ENCODE results near the gene GLI1. TPM values are rescaled to one million over a fixed set of nuclear protein-coding genes. Genes with fewer than 3 reads are reported as not detected.
A peak's percentile ranks its signal among the peaks of the same experiment; 100 is the strongest.
"Not testable (repeated sequence)": the region's sequence is repeated elsewhere in the genome, so short reads cannot be mapped to it uniquely, and the experiment has no call there.

The GLI1 gene
- total RNA-seq, 2 donors from 2014 or later, result 0.21 to 1.3 TPM

GRCh38 chr12:57517718-57518117, 58.1 kb downstream of the GLI1 start:
- H3K36me3 Mint-ChIP-seq (ENCODE audit: insufficient read depth in 2 of 2), result peaks cover 22 to 47% of the 10 kb centered on the region in 2 donors
- H3K9me3 Mint-ChIP-seq; ATAC-seq (replicated peaks in 1 of 2); DNase-seq; H3K27me3 Mint-ChIP-seq (ENCODE audit: low read depth): not testable (repeated sequence)
- H3K4me1 Mint-ChIP-seq (ENCODE audit: low read depth), result peaks cover 38% of the 10 kb centered on the region
- H3K4me3 Mint-ChIP-seq, result peak overlapping the region in 1 of 2 donors; percentile 98
- peak overlapping the region; percentile 99 for H3K27ac Mint-ChIP-seq

- Mint-ChIP-seq H3K27ac (peak overlapping the region; percentile 99), H3K27me3 (ENCODE audit: low read depth) (no peaks in the 10 kb centered on the region), H3K4me3 (peak overlapping the region; percentile 89 to 98), H3K4me1 (ENCODE audit: low read depth) (peaks cover 41% of the 10 kb centered on the region), H3K9me3 (no peaks in the 10 kb centered on the region), H3K36me3 (ENCODE audit: insufficient read depth in 2 of 2) (peaks cover 22 to 41% of the 10 kb centered on the region in 2 donors)
- DNase-seq (no peak), ATAC-seq (replicated peaks in 1 of 2) (no peak)
Observed at GRCh38 chr12:57518176-57518919, 58.8 kb downstream of the GLI1 start.

- no peaks in the 10 kb centered on the region for H3K27me3 Mint-ChIP-seq (ENCODE audit: low read depth)
- H3K4me3 Mint-ChIP-seq, result peak overlapping the region; percentile 89 to 98
- peaks cover 49% of the 10 kb centered on the region for H3K4me1 Mint-ChIP-seq (ENCODE audit: low read depth)
- no peak for ATAC-seq (replicated peaks in 1 of 2)
- H3K9me3 Mint-ChIP-seq, result no peaks in the 10 kb centered on the region
- peaks cover 22 to 41% of the 10 kb centered on the region in 2 donors for H3K36me3 Mint-ChIP-seq (ENCODE audit: insufficient read depth in 2 of 2)
- peak overlapping the region; percentile 99 for H3K27ac Mint-ChIP-seq
- peak; percentile 35 to 49 for DNase-seq
Observed at GRCh38 chr12:57518920-57519795, 59.6 kb downstream of the GLI1 start.

GRCh38 chr12:57519796-57520052, 60.1 kb downstream of the GLI1 start:
- Mint-ChIP-seq H3K4me3 (peak overlapping the region; percentile 89 to 98), H3K36me3 (ENCODE audit: insufficient read depth in 2 of 2) (peaks cover 22 to 43% of the 10 kb centered on the region in 2 donors), H3K27me3 (ENCODE audit: low read depth) (no peaks in the 10 kb centered on the region), H3K27ac (peak overlapping the region; percentile 99), H3K9me3 (no peaks in the 10 kb centered on the region), H3K4me1 (ENCODE audit: low read depth) (peaks cover 54% of the 10 kb centered on the region)
- ATAC-seq (replicated peaks in 1 of 2) (peak; percentile 0 to 3), DNase-seq (peak in 1 of 2 donors; percentile 63)

GRCh38 chr12:57520053-57520818, 60.7 kb downstream of the GLI1 start, which contains the start of gene DDIT3:
TSS of gene DDIT3 (minus strand) at chr12:57520514. CDS start at chr12:57517406, 3,108 bp downstream.
- peaks cover 60% of the 10 kb centered on the region for H3K4me1 Mint-ChIP-seq (ENCODE audit: low read depth)
- peaks cover 19 to 45% of the 10 kb centered on the region in 2 donors for H3K36me3 Mint-ChIP-seq (ENCODE audit: insufficient read depth in 2 of 2)

GRCh38 chr12:57521525-57522010, 62.0 kb downstream of the GLI1 start:
- no peaks in the 10 kb centered on the region for H3K9me3 Mint-ChIP-seq
- DNase-seq (peak; percentile 14 to 34), ATAC-seq (replicated peaks in 1 of 2) (no peak)
- no peaks in the 10 kb centered on the region for H3K27me3 Mint-ChIP-seq (ENCODE audit: low read depth)
- peaks cover 63% of the 10 kb centered on the region for H3K4me1 Mint-ChIP-seq (ENCODE audit: low read depth)
- H3K36me3 Mint-ChIP-seq (ENCODE audit: insufficient read depth in 2 of 2), result peaks cover 17 to 36% of the 10 kb centered on the region in 2 donors
- H3K27ac Mint-ChIP-seq, result peak overlapping the region; percentile 99
- peak overlapping the region; percentile 89 to 98 for H3K4me3 Mint-ChIP-seq

More at GRCh38 chr12:57520053-57520818, 60.7 kb downstream of the GLI1 start, which contains the start of gene DDIT3:
- Mint-ChIP-seq H3K27me3 (ENCODE audit: low read depth) (no peaks in the 10 kb centered on the region), H3K9me3 (no peaks in the 10 kb centered on the region), H3K4me3 (peak within 1 kb of the TSS; percentile 89 to 98), H3K27ac (peak within 1 kb of the TSS; percentile 99)
- peak; percentile 69 for ATAC-seq (replicated peaks in 1 of 2)
- peak; percentile 100 for DNase-seq

Other genes starting within 250 kb of the GLI1 start
- 1 to 10 TPM; 1.5 to 2.3 TPM for gene NXPH4, start 243.0 kb upstream of the GLI1 start, total RNA-seq
- gene SHMT2, start 230.1 kb upstream of the GLI1 start, total RNA-seq, result 100 to 1,000 TPM; 507 to 550 TPM
- gene STAC3, start 208.6 kb upstream of the GLI1 start, total RNA-seq, result 1 to 10 TPM; 3.5 to 4.2 TPM
- 10 to 100 TPM; 78.9 to 79.1 TPM for gene R3HDM2, start 28.7 kb upstream of the GLI1 start, total RNA-seq
- not detected for gene INHBC, start 25.0 kb upstream of the GLI1 start, total RNA-seq
- 1 to 10 TPM; 3.8 to 4.8 TPM for gene INHBE, start 4.5 kb upstream of the GLI1 start, total RNA-seq
- gene ARHGAP9, start 20.1 kb downstream of the GLI1 start, total RNA-seq, result 100 to 1,000 TPM; 119 to 153 TPM
- gene MARS1, start 28.3 kb downstream of the GLI1 start, total RNA-seq, result 100 to 1,000 TPM; 575 to 653 TPM
- gene DDIT3, start 60.7 kb downstream of the GLI1 start, total RNA-seq, result 10 to 100 TPM; 64.6 to 71.7 TPM
- 100 to 1,000 TPM; 131 to 148 TPM for gene MBD6, start 63.0 kb downstream of the GLI1 start, total RNA-seq
- gene DCTN2, start 87.4 kb downstream of the GLI1 start, total RNA-seq, result 10 to 100 TPM; 94.9 to 99.0 TPM
- gene KIF5A, start 90.3 kb downstream of the GLI1 start, total RNA-seq, result 1 to 10 TPM; 3.2 to 5.9 TPM
- 10 to 100 TPM; 21.3 to 23.1 TPM for gene PIP4K2C, start 131.4 kb downstream of the GLI1 start, total RNA-seq
- 10 to 100 TPM; 44.3 to 52.7 TPM for gene DTX3, start 145.0 kb downstream of the GLI1 start, total RNA-seq
- 1 to 10 TPM; 2.8 to 5.3 TPM for gene ARHGEF25, start 151.7 kb downstream of the GLI1 start, total RNA-seq
- 1 to 10 TPM; 2.5 to 3.8 TPM for gene B4GALNT1, start 173.4 kb downstream of the GLI1 start, total RNA-seq
- 100 to 1,000 TPM; 103 to 104 TPM for gene OS9, start 234.3 kb downstream of the GLI1 start, total RNA-seq

All from activated T-cell treated with anti-CD3 and anti-CD28 coated beads, Interleukin-2, amount 50 U/mL, for 72 hours (primary cell).